Measurements from ENCODE around the gene UBAC1. TPM values are rescaled to one million over a fixed set of nuclear protein-coding genes. Genes with fewer than 3 reads are reported as not detected.
"Not testable (repeated sequence)": the region's sequence is repeated elsewhere in the genome, so short reads cannot be mapped to it uniquely, and the experiment has no call there.

The UBAC1 gene
- total RNA-seq, 5 donors from 2014 or later (not counting 1 experiment from before 2014, with no cell fraction given), result 25.9 to 37.3 (median 33.6) TPM

DNA sequence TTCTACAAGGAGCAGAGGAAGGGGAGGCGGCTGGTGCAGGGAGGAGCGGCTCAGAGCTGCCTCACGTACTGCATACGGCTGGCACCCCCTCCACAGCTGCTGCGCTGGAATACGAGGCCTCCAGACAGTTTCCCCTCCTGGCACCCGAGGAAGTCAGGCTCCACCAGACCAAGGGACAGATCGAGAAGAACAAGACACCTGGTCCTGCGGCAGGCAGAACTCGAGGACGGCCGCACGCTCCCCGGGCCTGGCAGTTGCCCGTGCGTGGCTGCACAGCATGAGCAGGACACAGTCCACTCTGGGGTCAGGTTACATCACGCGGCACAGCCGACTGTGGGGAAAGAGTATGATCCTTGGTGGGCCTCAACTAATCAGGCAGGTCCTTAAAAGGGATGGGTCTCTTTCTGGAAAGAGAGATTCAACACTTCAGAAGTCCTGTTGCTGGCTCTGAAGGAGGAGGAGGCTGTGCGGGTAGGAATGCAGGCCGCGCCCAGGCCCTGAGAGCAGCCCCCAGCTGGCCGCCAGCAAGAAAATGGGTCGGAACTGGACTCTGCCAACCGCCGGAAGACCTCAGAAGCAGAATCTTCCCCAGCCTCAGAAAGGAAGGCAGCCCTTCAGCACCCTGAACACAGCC is 11.6 kb downstream of the UBAC1 start:
- Histone ChIP-seq H3K9me3 (no peaks in the 10 kb centered on the region), H3K27ac (ENCODE audit: low read length) (no peak overlapping the region), H3K4me3 (ENCODE audit: control insufficient read depth in 1 of 2, extremely low read depth in 1 of 2, low read length in 1 of 2) (no peak overlapping the region), H3K36me3 (ENCODE audit: control insufficient read depth in 2 of 2, extremely low read depth in 1 of 2, insufficient read depth in 1 of 2, low read length in 1 of 2) (peaks cover 32 to 55% of the 10 kb centered on the region in 2 donors), H3K4me1 (ENCODE audit: control insufficient read depth in 1 of 2, extremely low read depth in 1 of 2, insufficient read depth in 2 of 2, low read length in 2 of 2) (no peaks in the 10 kb centered on the region), H3K27me3 (replicated peaks in 1 of 2; ENCODE audit: control insufficient read depth in 2 of 2, extremely low read depth in 1 of 2, insufficient read depth in 2 of 2, low read length in 1 of 2) (no peaks in the 10 kb centered on the region)
- H3K9me3 Mint-ChIP-seq, result no peaks in the 10 kb centered on the region
- no peak for DNase-seq
- ChIA-PET POLR2A (no interaction called here), CTCF (no interaction called here)
- no peaks in the 10 kb centered on the region for H3K27me3 Mint-ChIP-seq
- H3K4me3 Mint-ChIP-seq, result no peak overlapping the region
- H3K4me1 Mint-ChIP-seq, result peaks cover 0 to 8% (median 0%) of the 10 kb centered on the region in 3 donors
- peaks cover 53% of the 10 kb centered on the region for H3K36me3 Mint-ChIP-seq
- 97% methylated on average over 19 of the region's 26 CpGs for WGBS (ENCODE audit: insufficient coverage)
- ATAC-seq (replicated peaks in 1 of 4), result no peak
- no peak overlapping the region for H3K27ac Mint-ChIP-seq

GRCh38 chr9:135948968-135949367 is 12.2 kb downstream of the UBAC1 start:
- Histone ChIP-seq H3K4me1 (ENCODE audit: control insufficient read depth in 1 of 2, extremely low read depth in 1 of 2, insufficient read depth in 2 of 2, low read length in 2 of 2) (no peaks in the 10 kb centered on the region), H3K36me3 (ENCODE audit: control insufficient read depth in 2 of 2, extremely low read depth in 1 of 2, insufficient read depth in 1 of 2, low read length in 1 of 2) (peaks cover 38 to 56% of the 10 kb centered on the region in 2 donors), H3K27ac (ENCODE audit: low read length) (no peak overlapping the region), H3K9me3 (no peaks in the 10 kb centered on the region), H3K27me3 (replicated peaks in 1 of 2; ENCODE audit: control insufficient read depth in 2 of 2, extremely low read depth in 1 of 2, insufficient read depth in 2 of 2, low read length in 1 of 2) (no peaks in the 10 kb centered on the region), H3K4me3 (ENCODE audit: control insufficient read depth in 1 of 2, extremely low read depth in 1 of 2, low read length in 1 of 2) (no peak overlapping the region)
- no peaks in the 10 kb centered on the region for H3K9me3 Mint-ChIP-seq
- ChIA-PET POLR2A (no interaction called here), CTCF (interaction anchor here in 1 of 2 donors (0.8 kb wide), 1 partner anchor 18 kb away, joined by 3 read pairs; no protein-coding TSS in a partner anchor)
- H3K27ac Mint-ChIP-seq, result no peak overlapping the region
- H3K27me3 Mint-ChIP-seq, result no peaks in the 10 kb centered on the region
- no peak for ATAC-seq (replicated peaks in 1 of 4)
- 60% methylated on average over 1 of the region's 4 CpGs for WGBS (ENCODE audit: insufficient coverage)
- H3K36me3 Mint-ChIP-seq, result peaks cover 57% of the 10 kb centered on the region
- no peak overlapping the region for H3K4me3 Mint-ChIP-seq
- peaks cover 0 to 8% (median 0%) of the 10 kb centered on the region in 3 donors for H3K4me1 Mint-ChIP-seq
- DNase-seq, result no peak

DNA sequence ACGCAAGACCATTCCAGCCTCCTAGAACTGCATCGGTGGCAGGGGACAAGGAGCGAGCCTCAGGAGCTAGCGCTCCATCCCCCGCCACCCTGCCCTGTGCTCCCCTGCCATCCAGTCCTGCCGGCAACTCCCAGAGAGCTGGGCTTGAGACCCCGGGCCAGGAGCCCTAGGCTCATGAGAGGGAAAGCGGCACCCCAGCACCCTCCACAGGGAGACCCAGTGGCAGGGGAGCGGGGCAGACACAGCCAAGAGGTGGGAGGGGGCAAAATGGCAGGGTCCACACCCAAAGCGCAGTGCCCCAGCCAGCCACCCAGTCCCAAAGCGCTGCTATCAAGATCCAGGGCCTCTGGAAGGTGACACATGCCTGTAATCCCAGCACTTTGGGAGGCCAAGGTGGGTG is 12.7 kb downstream of the UBAC1 start:
- no peaks in the 10 kb centered on the region for H3K9me3 Mint-ChIP-seq
- ChIA-PET CTCF (interaction anchor here in 1 of 2 donors (0.8 kb wide), 1 partner anchor 18 kb away, joined by 3 read pairs; no protein-coding TSS in a partner anchor), POLR2A (no interaction called here)
- peaks cover 60% of the 10 kb centered on the region for H3K36me3 Mint-ChIP-seq
- Histone ChIP-seq H3K27ac (ENCODE audit: low read length) (no peak overlapping the region), H3K27me3 (replicated peaks in 1 of 2; ENCODE audit: control insufficient read depth in 2 of 2, extremely low read depth in 1 of 2, insufficient read depth in 2 of 2, low read length in 1 of 2) (no peaks in the 10 kb centered on the region), H3K4me3 (ENCODE audit: control insufficient read depth in 1 of 2, extremely low read depth in 1 of 2, low read length in 1 of 2) (no peak overlapping the region), H3K9me3 (no peaks in the 10 kb centered on the region), H3K4me1 (ENCODE audit: control insufficient read depth in 1 of 2, extremely low read depth in 1 of 2, insufficient read depth in 2 of 2, low read length in 2 of 2) (no peaks in the 10 kb centered on the region), H3K36me3 (ENCODE audit: control insufficient read depth in 2 of 2, extremely low read depth in 1 of 2, insufficient read depth in 1 of 2, low read length in 1 of 2) (peaks cover 38 to 55% of the 10 kb centered on the region in 2 donors)
- H3K27ac Mint-ChIP-seq, result no peak overlapping the region
- H3K4me3 Mint-ChIP-seq, result no peak overlapping the region
- WGBS (ENCODE audit: insufficient coverage), result 96% methylated on average over 5 of the region's 11 CpGs
- ATAC-seq (replicated peaks in 1 of 4), result no peak
- no peaks in the 10 kb centered on the region for H3K27me3 Mint-ChIP-seq
- peaks cover 0 to 8% (median 0%) of the 10 kb centered on the region in 3 donors for H3K4me1 Mint-ChIP-seq
- no peak for DNase-seq

DNA sequence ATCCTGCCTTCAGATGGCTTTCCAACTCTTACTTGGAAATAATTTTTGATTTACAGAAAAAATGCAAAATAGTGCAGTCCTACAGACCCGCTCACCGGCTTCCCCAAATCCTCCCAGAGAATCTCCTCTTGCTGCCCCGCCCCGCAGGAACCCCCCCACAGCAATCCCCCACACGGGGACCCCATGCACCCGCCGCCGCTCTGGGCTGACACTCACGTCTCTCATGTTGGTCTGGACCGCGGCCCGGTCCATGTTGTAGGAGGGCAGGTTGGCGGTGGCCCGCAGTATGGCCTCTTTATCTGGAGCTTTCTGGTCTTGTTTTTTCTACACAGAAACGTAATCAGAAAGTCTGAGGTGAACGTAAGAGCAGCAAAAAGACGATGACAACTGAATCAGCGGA is 13.6 kb downstream of the UBAC1 start:
- no peak overlapping the region for H3K27ac Mint-ChIP-seq
- H3K36me3 Mint-ChIP-seq, result peaks cover 63% of the 10 kb centered on the region
- no peak for DNase-seq
- Histone ChIP-seq H3K36me3 (ENCODE audit: control insufficient read depth in 2 of 2, extremely low read depth in 1 of 2, insufficient read depth in 1 of 2, low read length in 1 of 2) (peaks cover 35 to 57% of the 10 kb centered on the region in 2 donors), H3K4me3 (ENCODE audit: control insufficient read depth in 1 of 2, extremely low read depth in 1 of 2, low read length in 1 of 2) (no peak overlapping the region), H3K27me3 (replicated peaks in 1 of 2; ENCODE audit: control insufficient read depth in 2 of 2, extremely low read depth in 1 of 2, insufficient read depth in 2 of 2, low read length in 1 of 2) (no peaks in the 10 kb centered on the region), H3K9me3 (no peaks in the 10 kb centered on the region), H3K27ac (ENCODE audit: low read length) (no peak overlapping the region), H3K4me1 (ENCODE audit: control insufficient read depth in 1 of 2, extremely low read depth in 1 of 2, insufficient read depth in 2 of 2, low read length in 2 of 2) (no peaks in the 10 kb centered on the region)
- no peaks in the 10 kb centered on the region for H3K27me3 Mint-ChIP-seq
- H3K9me3 Mint-ChIP-seq, result no peaks in the 10 kb centered on the region
- 97% methylated on average over 9 of the region's 18 CpGs for WGBS (ENCODE audit: insufficient coverage)
- ChIA-PET CTCF (no interaction called here), POLR2A (no interaction called here)
- peaks cover 0 to 8% (median 0%) of the 10 kb centered on the region in 3 donors for H3K4me1 Mint-ChIP-seq
- no peak for ATAC-seq (replicated peaks in 1 of 4)
- no peak overlapping the region for H3K4me3 Mint-ChIP-seq

DNA sequence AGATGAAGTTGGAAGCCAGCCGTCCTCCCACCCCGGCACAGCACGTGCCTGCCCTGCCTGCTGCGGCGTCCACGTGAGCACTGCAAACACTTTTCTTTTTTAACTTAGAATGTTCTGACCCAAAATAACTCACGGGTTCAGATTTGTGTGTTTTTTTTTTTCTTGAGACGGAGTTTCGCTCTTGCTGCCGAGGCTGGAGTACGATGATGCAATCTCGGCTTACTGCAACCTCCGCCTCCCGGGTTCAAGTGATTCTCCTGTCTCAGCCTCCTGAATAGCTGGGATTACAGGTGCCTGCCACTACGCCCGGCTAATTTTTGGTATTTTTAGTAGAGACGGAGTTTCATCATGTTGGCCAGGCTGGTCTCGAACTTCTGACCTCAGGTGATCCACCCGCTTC is 14.1 kb downstream of the UBAC1 start:
- 97% methylated on average over 10 of the region's 19 CpGs for WGBS (ENCODE audit: insufficient coverage)
- CTCF ChIA-PET; H3K27ac Mint-ChIP-seq; POLR2A ChIA-PET; H3K4me1 ChIP-seq (ENCODE audit: control insufficient read depth in 1 of 2, extremely low read depth in 1 of 2, insufficient read depth in 2 of 2, low read length in 2 of 2); H3K27me3 Mint-ChIP-seq; H3K27me3 ChIP-seq (replicated peaks in 1 of 2; ENCODE audit: control insufficient read depth in 2 of 2, extremely low read depth in 1 of 2, insufficient read depth in 2 of 2, low read length in 1 of 2); H3K4me1 Mint-ChIP-seq; DNase-seq; ATAC-seq (replicated peaks in 1 of 4); H3K9me3 ChIP-seq; H3K9me3 Mint-ChIP-seq; H3K4me3 Mint-ChIP-seq; H3K27ac ChIP-seq (ENCODE audit: low read length); H3K4me3 ChIP-seq (ENCODE audit: control insufficient read depth in 1 of 2, extremely low read depth in 1 of 2, low read length in 1 of 2): not testable (repeated sequence)
- H3K36me3 ChIP-seq (ENCODE audit: control insufficient read depth in 2 of 2, extremely low read depth in 1 of 2, insufficient read depth in 1 of 2, low read length in 1 of 2), result peaks cover 31 to 52% of the 10 kb centered on the region in 2 donors
- peaks cover 60% of the 10 kb centered on the region for H3K36me3 Mint-ChIP-seq

GRCh38 chr9:135946392-135946994 is 14.7 kb downstream of the UBAC1 start:
- Histone ChIP-seq H3K4me1 (ENCODE audit: control insufficient read depth in 1 of 2, extremely low read depth in 1 of 2, insufficient read depth in 2 of 2, low read length in 2 of 2) (no peaks in the 10 kb centered on the region), H3K27ac (ENCODE audit: low read length) (no peak overlapping the region), H3K9me3 (no peaks in the 10 kb centered on the region), H3K36me3 (ENCODE audit: control insufficient read depth in 2 of 2, extremely low read depth in 1 of 2, insufficient read depth in 1 of 2, low read length in 1 of 2) (peaks cover 29 to 55% of the 10 kb centered on the region in 2 donors), H3K27me3 (replicated peaks in 1 of 2; ENCODE audit: control insufficient read depth in 2 of 2, extremely low read depth in 1 of 2, insufficient read depth in 2 of 2, low read length in 1 of 2) (no peaks in the 10 kb centered on the region), H3K4me3 (ENCODE audit: control insufficient read depth in 1 of 2, extremely low read depth in 1 of 2, low read length in 1 of 2) (no peak overlapping the region)
- Mint-ChIP-seq H3K4me1 (peaks cover 0 to 8% (median 0%) of the 10 kb centered on the region in 3 donors), H3K36me3 (peaks cover 62% of the 10 kb centered on the region), H3K4me3 (no peak overlapping the region), H3K27ac (no peak overlapping the region), H3K9me3 (no peaks in the 10 kb centered on the region), H3K27me3 (no peaks in the 10 kb centered on the region)
- CTCF ChIA-PET, result no interaction called here
- ATAC-seq (replicated peaks in 1 of 4) (no peak), DNase-seq (no peak)
- WGBS (ENCODE audit: insufficient coverage), result 96% methylated on average over 10 of the region's 14 CpGs
- POLR2A ChIA-PET, result interaction anchor here in 1 of 2 donors (0.6 kb wide), 1 partner anchor 40 kb away, joined by 3 read pairs; no protein-coding TSS in a partner anchor

Data from T-cell (primary cell).